Adrenal gland (tissue), 12 donors: ENCODE results near the gene IFIT1. TPM values are rescaled to one million over a fixed set of nuclear protein-coding genes. Genes with fewer than 3 reads are reported as not detected.
"Not testable (repeated sequence)": the region's sequence is repeated elsewhere in the genome, so short reads cannot be mapped to it uniquely, and the experiment has no call there.

ENCODE experiments used
- DNase-seq, 7 donors: peaks; one replicate each; pipeline ENCODE4 v3.0.0-alpha.2; 2019 to 2020
- H3K27ac ChIP-seq, 5 donors: fragments of 200-600 bp; sonication (generic) in 4 of 5; 1 replicate in 3 of 5; 2 replicates in 2 of 5; pipeline versions ENCODE4 v1.5.1 to v1.8.0; 2016 to 2020; ENCODE audit warnings: mild to moderate bottlenecking in 1 of 5
- H3K27me3 ChIP-seq: fragments of 200-600 bp; 2 replicates; pipeline ENCODE4 v1.8.0; 2021
- H3K36me3 ChIP-seq, 2 donors: fragments of 200-600 bp; replicated peaks in 1 of 2; 1 replicate in 1 of 2; 2 replicates in 1 of 2; pipeline versions ENCODE4 v1.5.1 to v1.8.0; 2018 to 2022
- H3K4me1 ChIP-seq, 2 donors: fragments of 200-600 bp; replicated peaks in 1 of 2; 1 replicate in 1 of 2; 2 replicates in 1 of 2; pipeline versions ENCODE4 v1.5.1 to v1.8.0; 2018 to 2021
- H3K4me3 ChIP-seq, 4 donors: fragments of 200-600 bp; sonication (generic) in 3 of 4; one replicate each; pipeline ENCODE4 v1.5.1; 2016 to 2018
- H3K9me3 ChIP-seq, 3 donors: fragments of 200-600 bp; sonication (generic) in 1 of 3; replicated peaks in 1 of 3; 1 replicate in 2 of 3; 2 replicates in 1 of 3; pipeline versions ENCODE4 v1.5.1 to v1.8.0; 2016 to 2021
- CTCF ChIP-seq, 6 experiments: fragments of 450-650 bp in 4 of 6; fragments of 200-600 bp in 2 of 6; sonication (generic) in 1 of 6; IDR thresholded peaks; 1 replicate in 5 of 6; 2 replicates in 1 of 6; pipeline versions ENCODE4 v1.5.1 to v1.8.0; 2016 to 2021; ENCODE audit warnings: antibody characterized with exemption in 6 of 6, mild to moderate bottlenecking in 2 of 6, moderate library complexity in 1 of 6
- POLR2A ChIP-seq, 2 donors: fragments of 450-650 bp; IDR thresholded peaks; one replicate each; pipeline ENCODE4 v1.6.1; 2017; ENCODE audit warnings: antibody characterized with exemption in 2 of 2, mild to moderate bottlenecking in 2 of 2, moderate library complexity in 1 of 2
- WGBS, 4 donors: extraction: QIAGEN DNeasy Blood & Tissue Kit in 2 of 4; methylation state at CpG; one replicate each; pipeline versions ENCODE4 v1.1.5 to v1.1.7; 2013 to 2017; 5-methylcytosine and 5-hydroxymethylcytosine counted together
- intact Hi-C, 2 donors: fragments of 100-400 bp; cut with DNase I; formaldehyde crosslinking; loops; one replicate each; pipeline versions ENCODE4 v1.14.1 to v1.15.0; 2022 to 2023
- polyA plus RNA-seq, 3 donors: library from polyadenylated mRNA; stranded (reverse); fragments of 200-250 nt in 2 of 3; fragments of 350-450 nt in 1 of 3; fragmentation: Illumina TruSeq in 1 of 3; extraction: RNeasy Lipid Tissue Mini Kit (QIAGEN cat#74804) in 1 of 3; gene quantifications; one replicate each; pipeline ENCODE4 v1.2.3, GENCODE V29; 2013 to 2014
- total RNA-seq, 9 donors: library from RNA; depleted of rRNA in 4 of 9; stranded (reverse); fragments of >200 nt in 4 of 9; fragments of 120-200 nt in 1 of 9; fragmentation: NEBNext Ultra II Directional in 1 of 9; extraction: Animal tissue kit (Norgen Biotek cat#: 25700) in 1 of 9; gene quantifications; one replicate each; pipeline versions ENCODE4 v1.1.0 to v1.2.4, GENCODE V29; 2013 to 2023
- donor health status: healthy with polysubstance abuse.
- donor health status: Bipolar disorder and iron deficiency.
- donor health status: DM: yes; HTN: yes; CAD: no.
- donor health status: DM: no; HTN: no; CAD: no.
- donor health status: DM: no; HTN: no; CAD: no.
- donor health status: DM: yes; HTN: yes; CAD: no.

The IFIT1 gene
- total and polyA plus RNA-seq, 12 donors: 20.9 to 168 (median 62.0) TPM

GRCh38 chr10:89398003-89398749 lies 5.8 kb downstream of the IFIT1 start:
- H3K36me3 ChIP-seq: peaks cover 0 to 8% of the 10 kb centered on the region in 2 donors
- H3K4me3 ChIP-seq: no peak overlapping the region
- TF ChIP-seq CTCF (IDR thresholded peaks at IDR 0.05) (no peak), POLR2A (IDR thresholded peaks at IDR 0.05) (no peak)
- H3K9me3 ChIP-seq: no peaks in the 10 kb centered on the region
- peaks cover 12 to 22% of the 10 kb centered on the region in 2 donors for H3K4me1 ChIP-seq
- H3K27me3 ChIP-seq: no peaks in the 10 kb centered on the region
- WGBS, 4 donors: 77 to 88% (median 84%) methylated on average over 5 of the region's 5 CpGs
- DNase-seq: no peak
- intact Hi-C loops: no loop called here
- no peak overlapping the region for H3K27ac ChIP-seq

GRCh38 chr10:89399956-89400355 lies 7.5 kb downstream of the IFIT1 start:
- WGBS, 4 donors: 88 to 95% (median 91%) methylated on average over 1 of the region's 1 CpG
- Histone ChIP-seq H3K9me3 (no peaks in the 10 kb centered on the region), H3K36me3 (peaks cover 0 to 8% of the 10 kb centered on the region in 2 donors), H3K4me1 (peaks cover 0 to 4% of the 10 kb centered on the region in 2 donors), H3K27ac (no peak overlapping the region), H3K27me3 (no peaks in the 10 kb centered on the region), H3K4me3 (no peak overlapping the region)
- intact Hi-C loops: no loop called here
- DNase-seq: no peak
- no peak for TF ChIP-seq CTCF (IDR thresholded peaks at IDR 0.05)
- no peak for TF ChIP-seq POLR2A (IDR thresholded peaks at IDR 0.05)

GRCh38 chr10:89403043-89403442 lies 10.6 kb downstream of the IFIT1 start:
- intact Hi-C loops: no loop called here
- H3K4me1 ChIP-seq: no peaks in the 10 kb centered on the region
- WGBS, 4 donors: 89 to 94% (median 91%) methylated on average over 2 of the region's 2 CpGs
- peaks cover 0 to 8% of the 10 kb centered on the region in 2 donors for H3K36me3 ChIP-seq
- H3K27ac ChIP-seq: no peak overlapping the region
- no peaks in the 10 kb centered on the region for H3K9me3 ChIP-seq
- TF ChIP-seq CTCF (IDR thresholded peaks at IDR 0.05) (no peak), POLR2A (IDR thresholded peaks at IDR 0.05) (no peak)
- H3K27me3 ChIP-seq: no peaks in the 10 kb centered on the region
- no peak overlapping the region for H3K4me3 ChIP-seq
- DNase-seq: no peak

GRCh38 chr10:89404104-89405047 lies 12.0 kb downstream of the IFIT1 start:
- H3K4me3 ChIP-seq: no peak overlapping the region
- TF ChIP-seq POLR2A (IDR thresholded peaks at IDR 0.05) (no peak), CTCF (IDR thresholded peaks at IDR 0.05) (no peak)
- no peak for DNase-seq
- H3K27ac ChIP-seq: no peak overlapping the region
- H3K27me3 ChIP-seq: no peaks in the 10 kb centered on the region
- no peaks in the 10 kb centered on the region for H3K9me3 ChIP-seq
- WGBS, 4 donors: 93 to 96% (median 95%) methylated on average over 10 to 11 of the region's 11 CpGs
- intact Hi-C loops: no loop called here
- H3K36me3 ChIP-seq: peaks cover 0 to 8% of the 10 kb centered on the region in 2 donors
- H3K4me1 ChIP-seq: no peaks in the 10 kb centered on the region

- DNase-seq, H3K9me3 ChIP-seq, H3K36me3 ChIP-seq, H3K4me1 ChIP-seq, H3K4me3 ChIP-seq, H3K27me3 ChIP-seq, intact Hi-C loops, H3K27ac ChIP-seq: not testable (repeated sequence)
- WGBS, 4 donors: 95 to 98% (median 96%) methylated on average over 9 of the region's 9 CpGs
Observed at GRCh38 chr10:89406178-89406577, 13.8 kb downstream of the IFIT1 start.

GRCh38 chr10:89407792-89408191 lies 15.4 kb downstream of the IFIT1 start:
- intact Hi-C loops: not testable (repeated sequence)

More at GRCh38 chr10:89407792-89408191, 15.4 kb downstream of the IFIT1 start:
- H3K4me1 ChIP-seq, H3K27me3 ChIP-seq, H3K9me3 ChIP-seq, H3K4me3 ChIP-seq, H3K27ac ChIP-seq, DNase-seq, H3K36me3 ChIP-seq: not testable (repeated sequence)
- WGBS, 4 donors: 96 to 97% (median 97%) methylated on average over 3 of the region's 3 CpGs
